Skeletal muscle tissue (tissue), 2 donors: ENCODE results near the gene ELMO1. TPM values are rescaled to one million over a fixed set of nuclear protein-coding genes. Genes with fewer than 3 reads are reported as not detected.

Experiments
- small RNA-seq: library from RNA; depleted of rRNA; stranded (forward); fragments of <200 nt; gene quantifications from one replicate; pipeline ENCODE3, GENCODE V24; 2014
- total RNA-seq: library from RNA; depleted of rRNA; stranded (reverse); fragments of >200 nt; gene quantifications from one replicate; pipeline ENCODE4 v1.2.3, GENCODE V29; 2014

Gene ELMO1
- total RNA-seq, 1 donor from 2014 or later = 52.7 TPM

Small RNA genes lying within 50 kb of the gene (small RNA-seq; reads per million reads assigned to genes)
- gene MIR1200 = not detected
- not detected for gene RF00019
- gene RF00432 = not detected
- gene RNU6-565P = not detected

Other genes starting within 250 kb of the ELMO1 start
- 1.0 TPM for gene GPR141, start 234.9 kb upstream of the ELMO1 start, total RNA-seq